HG03064 (cell line): ENCODE data around the gene GGA1.

ENCODE experiments used
- ATAC-seq: cut with Tn5 transposase; IDR thresholded peaks from one replicate; pipeline ENCODE4 v1.9.1; 2021; ENCODE audit warnings: low read depth; ENCODE audit not compliant: unreplicated experiment

GGA1 gene

DNA sequence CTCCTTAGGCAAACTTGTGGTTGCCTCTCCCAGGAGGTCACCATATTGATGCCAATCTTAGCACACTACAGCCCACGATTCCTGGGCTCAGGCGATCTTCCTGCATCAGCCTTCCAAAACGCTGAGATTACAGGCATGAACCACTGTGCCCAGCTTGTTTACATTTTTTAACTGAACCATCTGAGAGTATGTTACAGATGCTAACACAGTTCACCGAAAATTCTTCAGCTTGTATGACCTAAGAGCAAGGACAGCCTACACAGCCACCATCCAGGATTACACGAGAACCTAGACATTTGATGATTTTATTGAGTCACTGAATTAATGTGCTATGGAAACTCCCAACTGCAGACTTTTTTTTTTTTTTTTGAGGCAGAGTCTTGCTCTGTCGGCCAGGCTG lies 61.0 kb downstream of the GGA1 start:
- ATAC-seq, result no peak

- ATAC-seq, result no peak
Measured at GRCh38 chr22:37672206-37672919, 63.7 kb downstream of the GGA1 start.

- ATAC-seq, result no peak
Measured at GRCh38 chr22:37672920-37673455, 64.4 kb downstream of the GGA1 start.

GRCh38 chr22:37674248-37674647 lies 65.6 kb downstream of the GGA1 start:
- ATAC-seq, result no peak

GRCh38 chr22:37674951-37675929 lies 66.6 kb downstream of the GGA1 start, which contains the start of gene LGALS1:
LGALS1 (plus strand) TSS chr22:37675636; CDS start chr22:37675703, 67 bp downstream.
- peak; percentile 43 for ATAC-seq

DNA sequence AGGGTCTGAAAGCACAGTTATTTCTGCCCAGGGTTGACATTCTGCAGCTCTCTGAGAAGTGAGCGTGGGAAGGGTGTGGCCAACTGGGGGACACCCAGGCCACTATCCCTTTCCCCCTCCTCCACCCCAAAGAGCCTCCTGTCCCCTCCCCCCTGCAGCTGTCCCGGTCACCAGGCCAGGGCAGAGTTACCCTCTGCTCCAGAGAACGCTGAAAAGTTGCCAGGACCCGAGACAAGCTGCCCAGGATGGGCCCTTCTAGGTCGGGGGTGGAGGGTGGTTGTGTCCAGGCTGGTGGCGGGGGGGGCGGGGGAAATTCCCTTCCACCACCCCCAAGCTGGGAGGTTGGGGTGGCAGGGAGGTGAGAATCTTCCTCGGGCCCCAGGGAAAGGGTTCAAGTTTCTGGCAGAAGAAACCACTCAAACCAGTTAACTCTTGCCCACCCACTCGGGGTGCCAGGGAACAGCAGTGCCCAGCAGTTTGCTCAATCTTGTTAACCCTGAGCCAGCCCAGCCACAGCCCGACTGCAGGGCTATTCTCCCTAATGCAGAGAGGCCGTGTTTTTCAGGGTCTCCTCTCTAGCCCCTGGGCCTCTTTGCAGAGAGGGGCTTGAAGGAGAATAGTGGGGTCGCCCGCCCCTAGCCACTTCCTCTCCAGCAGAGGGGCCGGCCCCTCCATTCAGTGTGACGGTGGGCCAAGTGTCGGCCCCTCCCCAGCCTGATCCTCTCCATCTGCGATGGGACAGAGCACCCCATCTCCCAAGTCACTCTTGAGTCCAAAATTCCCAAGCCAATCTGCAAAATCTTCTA lies 67.5 kb downstream of the GGA1 start:
- ATAC-seq, result no peak

GRCh38 chr22:37676736-37677492 lies 68.3 kb downstream of the GGA1 start:
- ATAC-seq, result no peak

GRCh38 chr22:37677493-37677974 lies 68.9 kb downstream of the GGA1 start:
- no peak for ATAC-seq

DNA sequence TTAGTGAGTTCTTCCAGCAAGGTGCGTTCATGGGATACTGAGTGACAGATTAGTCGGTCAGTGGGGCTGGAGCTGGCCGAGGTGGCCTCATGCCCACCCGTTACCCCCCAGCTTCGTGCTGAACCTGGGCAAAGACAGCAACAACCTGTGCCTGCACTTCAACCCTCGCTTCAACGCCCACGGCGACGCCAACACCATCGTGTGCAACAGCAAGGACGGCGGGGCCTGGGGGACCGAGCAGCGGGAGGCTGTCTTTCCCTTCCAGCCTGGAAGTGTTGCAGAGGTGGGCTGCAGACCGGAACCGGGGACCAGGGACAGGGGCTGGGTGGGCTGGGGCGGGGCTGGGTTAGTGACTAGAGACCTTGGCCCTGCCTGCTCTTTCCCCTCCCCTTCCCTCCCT lies 69.7 kb downstream of the GGA1 start:
- no peak for ATAC-seq

GRCh38 chr22:37679670-37680069 lies 71.0 kb downstream of the GGA1 start:
- no peak for ATAC-seq

DNA sequence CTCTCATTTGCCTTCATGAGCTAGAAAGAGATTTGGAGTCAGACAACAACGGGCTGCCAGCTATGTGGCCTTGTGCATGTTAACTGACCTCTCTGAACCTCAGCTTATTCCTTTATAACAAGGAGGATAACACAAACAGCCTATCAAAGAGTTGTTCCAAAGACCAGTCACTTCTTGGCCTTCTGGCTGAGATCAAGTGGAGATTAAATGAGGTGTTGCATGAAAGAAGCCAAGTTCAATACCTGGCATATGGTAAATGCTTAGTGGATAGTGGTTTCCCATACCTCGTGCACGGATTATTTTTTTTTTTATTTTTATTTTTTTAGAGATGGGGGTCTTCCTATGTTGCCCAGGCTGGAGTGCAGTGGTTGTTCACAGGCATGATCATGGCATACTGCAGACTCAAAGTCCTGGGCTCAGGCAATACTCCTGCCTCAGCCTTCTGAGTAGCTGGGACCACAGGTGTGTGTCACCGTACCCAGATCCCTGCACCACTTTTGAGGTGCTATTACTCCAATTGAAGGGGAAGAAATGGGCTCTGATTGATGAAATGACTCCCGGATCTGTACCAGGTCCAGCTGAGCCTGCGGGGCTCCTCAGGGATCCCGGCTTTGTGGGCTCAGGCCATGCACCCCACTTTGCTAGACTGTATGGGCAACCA lies 71.7 kb downstream of the GGA1 start:
- ATAC-seq, result no peak

DNA sequence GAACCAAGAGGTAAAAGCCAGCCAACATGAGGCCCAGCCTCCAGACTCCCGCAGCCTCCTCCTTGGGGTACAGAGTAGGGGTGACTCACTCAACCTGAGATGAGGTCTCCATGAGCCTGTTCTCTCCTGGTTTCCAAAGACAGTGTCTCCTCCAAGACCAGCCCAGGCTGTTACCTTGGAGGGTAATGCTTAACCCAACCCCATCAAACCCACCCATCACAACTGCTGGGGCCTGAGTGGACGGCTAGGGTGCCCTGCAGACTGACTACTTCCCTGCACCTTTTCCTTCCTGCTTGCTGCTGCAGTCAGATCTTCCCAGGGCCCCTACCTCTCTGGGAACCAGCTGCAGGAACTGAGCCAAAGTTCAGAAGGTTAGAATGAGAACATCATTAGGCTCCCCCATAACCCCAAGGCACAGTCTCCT lies 72.4 kb downstream of the GGA1 start:
- ATAC-seq, result no peak

- ATAC-seq, result no peak
Measured at GRCh38 chr22:37681556-37682049, 73.0 kb downstream of the GGA1 start.
